Naive thymus-derived CD8-positive, alpha-beta T cell (primary cell): ENCODE data around the gene OR14A16. TPM values are rescaled to one million over a fixed set of nuclear protein-coding genes. Genes with fewer than 3 reads are reported as not detected.
A peak's percentile ranks its signal among the peaks of the same experiment; 100 is the strongest.

ENCODE experiments used
- ATAC-seq, 2 donors: fragments of 150-1000 bp; cut with Tn5 transposase in 1 of 2; sonication (Bioruptor Pico), chemical (Tn5 transposase) in 1 of 2; 1 replicate in 1 of 2; 2 replicates in 1 of 2; pipeline ENCODE4 v1.10.0; 2021; ENCODE audit warnings: mild to moderate bottlenecking in 2 of 2, moderate library complexity in 2 of 2
- POLR2A ChIA-PET: fragments of 350-600 bp; sonication (Branson Sonifier 250); formaldehyde crosslinking; loops from one replicate; lab custom pipeline; 2021; ENCODE audit warnings: antibody characterized with exemption; lab: Charles Lee
- DNase-seq, 10 donors: peaks; one replicate each; pipeline versions ENCODE4 v3.0.0 to v3.0.0-alpha.2; 2020 to 2022
- H3K27ac Mint-ChIP-seq, 10 donors: one replicate each; pipeline ENCODE4 v1.8.0; 2020 to 2022; ENCODE audit warnings: mild to moderate bottlenecking in 10 of 10, mixed read lengths in 10 of 10, moderate library complexity in 4 of 10, inconsistent platforms in 1 of 10
- H3K27me3 Mint-ChIP-seq, 5 donors: one replicate each; pipeline ENCODE4 v1.8.0; 2021 to 2022; ENCODE audit warnings: mixed read lengths in 5 of 5
- H3K36me3 Mint-ChIP-seq, 3 donors: one replicate each; pipeline ENCODE4 v1.8.0; 2020 to 2022; ENCODE audit warnings: mixed read lengths in 3 of 3, mild to moderate bottlenecking in 2 of 3, inconsistent platforms in 1 of 3
- H3K4me1 Mint-ChIP-seq, 4 donors: one replicate each; pipeline ENCODE4 v1.8.0; 2021 to 2022; ENCODE audit warnings: mixed read lengths in 4 of 4
- H3K4me3 Mint-ChIP-seq, 10 donors: one replicate each; pipeline ENCODE4 v1.8.0; 2020 to 2022; ENCODE audit warnings: mild to moderate bottlenecking in 10 of 10, mixed read lengths in 10 of 10, moderate library complexity in 6 of 10, inconsistent platforms in 1 of 10
- H3K9me3 Mint-ChIP-seq, 9 donors: one replicate each; pipeline ENCODE4 v1.8.0; 2020 to 2022; ENCODE audit warnings: mixed read lengths in 9 of 9, mild to moderate bottlenecking in 3 of 9, inconsistent platforms in 1 of 9, moderate library complexity in 1 of 9
- polyA plus RNA-seq, 3 donors: library from polyadenylated mRNA; unstranded; fragments of 300-500 nt; fragmentation: Illumina TruSeq; gene quantifications; one replicate each; pipeline ENCODE4 v1.2.3, GENCODE V29; 2021
- total RNA-seq, 8 experiments: library from RNA in 2 of 8; stranded (reverse) in 2 of 8; gene quantifications; one replicate each; pipeline ENCODE4 v1.2.3 and lab custom pipeline; 2021 to 2026

The OR14A16 gene, protein sequence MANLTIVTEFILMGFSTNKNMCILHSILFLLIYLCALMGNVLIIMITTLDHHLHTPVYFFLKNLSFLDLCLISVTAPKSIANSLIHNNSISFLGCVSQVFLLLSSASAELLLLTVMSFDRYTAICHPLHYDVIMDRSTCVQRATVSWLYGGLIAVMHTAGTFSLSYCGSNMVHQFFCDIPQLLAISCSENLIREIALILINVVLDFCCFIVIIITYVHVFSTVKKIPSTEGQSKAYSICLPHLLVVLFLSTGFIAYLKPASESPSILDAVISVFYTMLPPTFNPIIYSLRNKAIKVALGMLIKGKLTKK
- total RNA-seq (not detected), polyA plus RNA-seq (not detected), total RNA-seq (lab: John Stamatoyannopoulos, UW) (0 reads per million in 6 experiments)

DNA sequence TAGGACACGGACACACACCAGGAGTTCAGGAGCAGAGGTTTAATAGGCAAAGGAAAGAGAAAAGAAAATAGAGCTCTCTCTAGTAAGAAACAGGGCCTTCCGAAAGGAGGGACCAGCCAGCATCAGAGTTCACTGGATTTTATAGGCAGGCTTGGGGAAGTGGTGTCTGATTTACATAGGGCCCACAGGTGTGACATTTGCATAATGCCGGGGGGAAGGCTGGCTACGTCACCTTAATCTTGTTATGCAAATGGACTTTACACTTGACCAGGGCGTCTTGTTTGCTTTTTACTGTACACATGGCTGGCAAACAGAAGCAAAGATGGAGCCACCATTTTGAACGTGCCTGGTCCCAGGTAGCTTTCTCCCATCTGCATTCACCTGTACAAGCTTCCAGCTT is at the start of gene OR14A16:
Gene OR14A16 (minus strand): TSS at position 97 of the 400 bp plus-strand sequence. CDS start 8,390 bp downstream, outside the sequence.
- Mint-ChIP-seq H3K9me3 (no peaks in the 10 kb centered on the region), H3K36me3 (no peaks in the 10 kb centered on the region), H3K27me3 (no peaks in the 10 kb centered on the region), H3K4me3 (no peak within 1 kb of the TSS), H3K27ac (no peak within 1 kb of the TSS), H3K4me1 (no peaks in the 10 kb centered on the region)
- POLR2A ChIA-PET: no interaction called here
- no peak for ATAC-seq
- DNase-seq: no peak

GRCh38 chr1:247865416-247865815 is 41.5 kb upstream of the OR14A16 start:
- POLR2A ChIA-PET: no interaction called here
- Mint-ChIP-seq H3K4me1 (no peaks in the 10 kb centered on the region), H3K36me3 (no peaks in the 10 kb centered on the region), H3K27ac (no peak overlapping the region), H3K4me3 (no peak overlapping the region), H3K9me3 (peaks cover 0 to 10% (median 0%) of the 10 kb centered on the region in 9 donors), H3K27me3 (peaks cover 7 to 26% (median 17%) of the 10 kb centered on the region in 5 donors)
- no peak for ATAC-seq
- DNase-seq: no peak

DNA sequence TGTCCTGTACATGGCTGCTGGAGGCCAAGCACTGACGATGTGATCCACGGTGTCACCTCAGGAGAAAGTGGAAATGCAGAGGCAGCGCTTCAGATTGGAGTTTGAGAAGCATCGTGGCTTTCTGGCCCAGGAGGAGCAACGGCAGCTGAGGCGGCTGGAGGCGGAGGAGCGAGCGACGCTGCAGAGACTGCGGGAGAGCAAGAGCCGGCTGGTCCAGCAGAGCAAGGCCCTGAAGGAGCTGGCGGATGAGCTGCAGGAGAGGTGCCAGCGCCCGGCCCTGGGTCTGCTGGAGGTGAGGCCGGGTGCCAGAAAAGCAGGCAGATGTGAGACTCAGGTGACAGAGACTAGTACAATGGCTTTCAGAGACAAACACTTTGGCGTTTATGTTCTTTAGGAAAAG is 40.7 kb upstream of the OR14A16 start:
- H3K27me3 Mint-ChIP-seq: peaks cover 11 to 31% (median 17%) of the 10 kb centered on the region in 5 donors
- DNase-seq: no peak
- no peak for ATAC-seq
- peaks cover 0 to 4% (median 0%) of the 10 kb centered on the region in 9 donors for H3K9me3 Mint-ChIP-seq
- no peak overlapping the region for H3K27ac Mint-ChIP-seq
- H3K4me3 Mint-ChIP-seq: no peak overlapping the region
- no peaks in the 10 kb centered on the region for H3K36me3 Mint-ChIP-seq
- no peaks in the 10 kb centered on the region for H3K4me1 Mint-ChIP-seq
- POLR2A ChIA-PET: no interaction called here

- no peak for ATAC-seq
Observed at GRCh38 chr1:247862756-247863155, 38.8 kb upstream of the OR14A16 start.

GRCh38 chr1:247857985-247858619 is 34.2 kb upstream of the OR14A16 start:
- no peak for DNase-seq
- Mint-ChIP-seq H3K9me3 (peaks cover 0 to 8% (median 0%) of the 10 kb centered on the region in 9 donors), H3K27ac (peak overlapping the region in 2 of 10 donors; percentile 14 to 53), H3K4me3 (peak overlapping the region; percentile 62 to 87 (median 79)), H3K4me1 (peaks cover 7 to 9% (median 8%) of the 10 kb centered on the region in 4 donors), H3K36me3 (peaks cover 0 to 10% (median 0%) of the 10 kb centered on the region in 3 donors), H3K27me3 (peaks cover 35 to 66% (median 50%) of the 10 kb centered on the region in 5 donors)
- ATAC-seq: no peak
- POLR2A ChIA-PET: no interaction called here

More at GRCh38 chr1:247862756-247863155, 38.8 kb upstream of the OR14A16 start:
- POLR2A ChIA-PET: no interaction called here
- no peak overlapping the region for H3K27ac Mint-ChIP-seq
- no peaks in the 10 kb centered on the region for H3K9me3 Mint-ChIP-seq
- H3K36me3 Mint-ChIP-seq: peaks cover 0 to 6% (median 0%) of the 10 kb centered on the region in 3 donors
- DNase-seq: no peak
- H3K4me1 Mint-ChIP-seq: peaks cover 5 to 6% (median 5%) of the 10 kb centered on the region in 4 donors
- no peak overlapping the region for H3K4me3 Mint-ChIP-seq
- peaks cover 23 to 35% (median 26%) of the 10 kb centered on the region in 5 donors for H3K27me3 Mint-ChIP-seq

- peaks cover 7 to 9% (median 8%) of the 10 kb centered on the region in 4 donors for H3K4me1 Mint-ChIP-seq
- ATAC-seq: peak; percentile 42 to 71
- H3K36me3 Mint-ChIP-seq: peaks cover 0 to 10% (median 0%) of the 10 kb centered on the region in 3 donors
- peak within 1 kb of the TSS; percentile 62 to 87 (median 79) for H3K4me3 Mint-ChIP-seq
- POLR2A ChIA-PET: no interaction called here
- peaks cover 34 to 69% (median 46%) of the 10 kb centered on the region in 5 donors for H3K27me3 Mint-ChIP-seq
- peaks cover 0 to 10% (median 0%) of the 10 kb centered on the region in 9 donors for H3K9me3 Mint-ChIP-seq
- peak within 1 kb of the TSS in 2 of 10 donors; percentile 14 to 53 for H3K27ac Mint-ChIP-seq
- DNase-seq: peak in 2 of 10 donors; percentile 10 to 16
Observed at GRCh38 chr1:247857069-247857984, 33.4 kb upstream of the OR14A16 start, which contains the start of gene TRIM58. Gene TRIM58 (plus strand): TSS chr1:247857187. CDS start chr1:247857247, 60 bp downstream.

- POLR2A ChIA-PET: no interaction called here
- no peak overlapping the region for H3K27ac Mint-ChIP-seq
- H3K4me1 Mint-ChIP-seq: peaks cover 7 to 9% (median 8%) of the 10 kb centered on the region in 4 donors
- H3K27me3 Mint-ChIP-seq: peaks cover 33 to 76% (median 49%) of the 10 kb centered on the region in 5 donors
- peak overlapping the region in 5 of 10 donors; percentile 66 to 85 (median 78) for H3K4me3 Mint-ChIP-seq
- no peak for ATAC-seq
- DNase-seq: no peak
- H3K36me3 Mint-ChIP-seq: peaks cover 0 to 10% (median 2%) of the 10 kb centered on the region in 3 donors
- H3K9me3 Mint-ChIP-seq: peaks cover 0 to 11% (median 0%) of the 10 kb centered on the region in 9 donors
Observed at GRCh38 chr1:247855911-247856310, 32.0 kb upstream of the OR14A16 start.

- peaks cover 27 to 69% (median 43%) of the 10 kb centered on the region in 5 donors for H3K27me3 Mint-ChIP-seq
- H3K4me3 Mint-ChIP-seq: no peak overlapping the region
- DNase-seq (no peak), ATAC-seq (no peak)
- peaks cover 0 to 10% (median 2%) of the 10 kb centered on the region in 3 donors for H3K36me3 Mint-ChIP-seq
- peaks cover 0 to 12% (median 0%) of the 10 kb centered on the region in 9 donors for H3K9me3 Mint-ChIP-seq
- peaks cover 7 to 9% (median 8%) of the 10 kb centered on the region in 4 donors for H3K4me1 Mint-ChIP-seq
- peak overlapping the region in 1 of 10 donors; percentile 10 for H3K27ac Mint-ChIP-seq
- POLR2A ChIA-PET: no interaction called here
Observed at GRCh38 chr1:247854899-247855545, 31.1 kb upstream of the OR14A16 start.

DNA sequence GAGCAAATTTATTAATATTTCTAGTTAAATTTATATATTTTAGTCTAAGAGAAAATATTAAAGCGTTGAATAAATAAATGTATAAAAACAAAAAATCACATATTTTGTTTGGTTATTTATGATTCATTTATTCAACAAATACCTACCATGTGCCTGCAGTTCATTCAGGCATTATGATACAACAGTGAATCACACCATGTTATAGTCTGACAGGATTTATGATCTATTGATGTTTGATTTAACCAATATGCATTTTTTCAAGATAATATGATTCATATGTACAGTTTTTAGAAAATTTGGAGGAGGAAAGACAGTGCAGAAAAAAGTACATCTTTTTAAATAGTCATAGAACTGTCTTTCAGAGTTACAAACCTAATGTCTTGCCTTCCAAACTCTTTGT is 25.7 kb upstream of the OR14A16 start:
- no peak overlapping the region for H3K4me3 Mint-ChIP-seq
- no peak for ATAC-seq
- peaks cover 0 to 30% (median 12%) of the 10 kb centered on the region in 5 donors for H3K27me3 Mint-ChIP-seq

DNA sequence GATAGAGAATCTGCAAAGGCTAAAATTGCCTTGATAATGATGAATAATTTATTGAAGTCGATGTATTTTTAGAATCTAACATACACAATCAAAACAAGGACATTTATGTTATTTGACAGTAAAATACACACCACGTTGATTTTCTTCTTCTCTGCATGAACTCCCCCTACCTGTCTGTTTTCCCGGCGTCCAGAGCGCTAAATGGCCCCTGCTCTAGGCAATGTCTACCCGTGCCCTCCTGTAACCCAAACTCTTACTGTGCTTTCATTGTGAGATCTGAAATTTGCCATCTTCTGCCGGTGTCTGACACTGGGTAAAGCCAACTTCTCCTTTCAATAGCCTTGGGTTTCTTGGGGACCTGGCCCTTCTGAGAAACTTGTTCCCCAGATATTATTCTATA is 24.4 kb upstream of the OR14A16 start:
- Mint-ChIP-seq H3K27me3 (peaks cover 0 to 20% (median 7%) of the 10 kb centered on the region in 5 donors), H3K36me3 (peaks cover 0 to 2% (median 0%) of the 10 kb centered on the region in 3 donors), H3K9me3 (peaks cover 0 to 12% (median 0%) of the 10 kb centered on the region in 9 donors), H3K27ac (no peak overlapping the region), H3K4me3 (no peak overlapping the region), H3K4me1 (no peaks in the 10 kb centered on the region)
- DNase-seq (no peak), ATAC-seq (no peak)
- POLR2A ChIA-PET: no interaction called here

More for the DNA sequence above, 25.7 kb upstream of the OR14A16 start:
- POLR2A ChIA-PET: no interaction called here
- H3K27ac Mint-ChIP-seq: no peak overlapping the region
- H3K4me1 Mint-ChIP-seq: no peaks in the 10 kb centered on the region
- H3K36me3 Mint-ChIP-seq: peaks cover 0 to 2% (median 0%) of the 10 kb centered on the region in 3 donors
- H3K9me3 Mint-ChIP-seq: peaks cover 0 to 12% (median 0%) of the 10 kb centered on the region in 9 donors
- DNase-seq: no peak

DNA sequence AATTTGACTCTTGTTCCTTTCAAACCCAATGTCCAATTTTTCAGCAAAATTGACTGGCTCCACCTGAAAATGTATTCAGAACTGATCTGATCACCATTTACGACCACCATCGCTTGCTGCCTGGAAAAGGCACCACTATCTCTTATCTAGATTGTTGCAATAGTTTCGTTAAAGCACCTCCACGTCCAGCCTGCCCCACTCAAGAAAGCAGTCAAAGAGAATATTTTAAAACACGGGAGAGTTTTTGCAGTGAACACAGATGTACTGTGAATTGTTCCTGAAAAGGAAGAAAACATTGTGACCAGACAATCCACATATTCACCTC is 21.7 kb upstream of the OR14A16 start:
- no peaks in the 10 kb centered on the region for H3K9me3 Mint-ChIP-seq
- H3K4me1 Mint-ChIP-seq: peaks cover 0 to 5% (median 2%) of the 10 kb centered on the region in 4 donors
- POLR2A ChIA-PET: no interaction called here
- ATAC-seq (no peak), DNase-seq (no peak)
- no peak overlapping the region for H3K27ac Mint-ChIP-seq
- H3K36me3 Mint-ChIP-seq: no peaks in the 10 kb centered on the region
- H3K4me3 Mint-ChIP-seq: no peak overlapping the region
- H3K27me3 Mint-ChIP-seq: peaks cover 0 to 6% (median 0%) of the 10 kb centered on the region in 5 donors
